OCI-LY3 (cell line): Measurements from ENCODE around the gene MOV10.

ENCODE experiments used
- H2AFZ ChIP-seq: fragments of 200-600, 300-600 bp; shearing (Covaris generic); 2 replicates; pipeline ENCODE4 v1.6.0; 2014; ENCODE audit warnings: antibody characterized with exemption, low read depth, low read length
- H3K27ac ChIP-seq: fragments of 200-600, 300-600 bp; sonication (generic); 2 replicates; pipeline ENCODE4 v1.5.1; 2014; ENCODE audit warnings: mild to moderate bottlenecking, low read length, moderate library complexity, mixed read lengths
- H3K27me3 ChIP-seq: fragments of 200-600, 300-600 bp; sonication (generic); 2 replicates; pipeline ENCODE4 v1.6.1; 2014; ENCODE audit warnings: low read depth, low read length, mixed read lengths
- H3K36me3 ChIP-seq: fragments of 200-600, 300-600 bp; sonication (generic); replicated peaks from 2 replicates; pipeline ENCODE3; 2014; ENCODE audit warnings: low read depth, low read length, mixed read lengths
- H3K4me1 ChIP-seq: fragments of 300-600, 200-600 bp; sonication (generic); 2 replicates; pipeline ENCODE4 v1.6.1; 2014; ENCODE audit warnings: low read length, mixed read lengths
- H3K4me2 ChIP-seq: fragments of 200-600, 300-600 bp; sonication (generic); 2 replicates; pipeline ENCODE4 v1.6.1; 2014; ENCODE audit warnings: low read length, mixed read lengths
- H3K4me3 ChIP-seq: fragments of 300-600, 200-600 bp; sonication (generic); 2 replicates; pipeline ENCODE4 v1.5.1; 2014; ENCODE audit warnings: antibody characterized with exemption, mild to moderate bottlenecking, low read length, moderate library complexity
- H3K79me2 ChIP-seq: fragments of 300-600, 200-600 bp; shearing (Covaris generic); 2 replicates; pipeline ENCODE4 v1.6.1; 2014; ENCODE audit warnings: mild to moderate bottlenecking, low read length, mixed read lengths
- H3K9ac ChIP-seq: fragments of 300-600, 200-600 bp; shearing (Covaris generic); 2 replicates; pipeline ENCODE4 v1.6.0; 2014; ENCODE audit warnings: mild to moderate bottlenecking, low read length, moderate library complexity
- H3K9me3 ChIP-seq: fragments of 200-600, 300-600 bp; shearing (Covaris generic); 2 replicates; pipeline ENCODE4 v1.6.1; 2014; ENCODE audit warnings: low read length, mixed read lengths; ENCODE audit not compliant: insufficient read depth
- H4K20me1 ChIP-seq: fragments of 200-600, 300-600 bp; sonication (generic); 2 replicates; pipeline ENCODE4 v1.6.1; 2016; ENCODE audit warnings: low read length, mixed read lengths; ENCODE audit not compliant: insufficient read depth
- CTCF ChIP-seq: fragments of 200-600, 300-600 bp; sonication (generic); IDR thresholded peaks from 2 replicates; pipeline ENCODE4 v1.5.1; 2014; ENCODE audit warnings: antibody characterized with exemption, low read length, low read depth
- EZH2phosphoT487 ChIP-seq: fragments of 200-600 bp; shearing (Covaris generic); IDR thresholded peaks from 2 replicates; pipeline ENCODE4 v1.6.1; 2018; ENCODE audit warnings: antibody characterized with exemption, mixed run types, low read depth

The MOV10 gene

GRCh38 chr1:112686835-112687234, 12.4 kb downstream of the MOV10 start:
- Histone ChIP-seq H3K9me3 (no peaks in the 10 kb centered on the region), H3K4me2 (no peak overlapping the region), H3K27ac (no peak overlapping the region), H3K9ac (no peak overlapping the region), H3K79me2 (no peaks in the 10 kb centered on the region), H3K27me3 (no peaks in the 10 kb centered on the region), H3K36me3 (no peaks in the 10 kb centered on the region), H2AFZ (no peak overlapping the region), H4K20me1 (no peaks in the 10 kb centered on the region), H3K4me1 (no peaks in the 10 kb centered on the region), H3K4me3 (no peak overlapping the region)
- no peak for TF ChIP-seq CTCF
- no peak for TF ChIP-seq EZH2phosphoT487

- Histone ChIP-seq H3K9ac (no peak overlapping the region), H4K20me1 (no peaks in the 10 kb centered on the region), H3K4me1 (no peaks in the 10 kb centered on the region), H3K27ac (no peak overlapping the region), H3K36me3 (no peaks in the 10 kb centered on the region), H3K4me2 (no peak overlapping the region), H3K4me3 (no peak overlapping the region), H3K27me3 (no peaks in the 10 kb centered on the region), H3K9me3 (no peaks in the 10 kb centered on the region), H3K79me2 (no peaks in the 10 kb centered on the region), H2AFZ (no peak overlapping the region)
- TF ChIP-seq CTCF (no peak), EZH2phosphoT487 (no peak)
These were observed 12.9 kb downstream of the MOV10 start for GRCh38 chr1:112687361-112687760.

GRCh38 chr1:112687785-112688496, 13.5 kb downstream of the MOV10 start:
- H3K4me3 ChIP-seq: no peak overlapping the region
- TF ChIP-seq CTCF (no peak), EZH2phosphoT487 (no peak)
- no peaks in the 10 kb centered on the region for H3K9me3 ChIP-seq
- no peak overlapping the region for H3K4me2 ChIP-seq
- no peaks in the 10 kb centered on the region for H4K20me1 ChIP-seq
- H3K9ac ChIP-seq: no peak overlapping the region
- H3K36me3 ChIP-seq: no peaks in the 10 kb centered on the region
- H2AFZ ChIP-seq: no peak overlapping the region
- no peaks in the 10 kb centered on the region for H3K4me1 ChIP-seq
- H3K27me3 ChIP-seq: no peaks in the 10 kb centered on the region
- H3K27ac ChIP-seq: no peak overlapping the region
- H3K79me2 ChIP-seq: no peaks in the 10 kb centered on the region

- no peak overlapping the region for H3K4me2 ChIP-seq
- no peaks in the 10 kb centered on the region for H3K9me3 ChIP-seq
- H3K36me3 ChIP-seq: no peaks in the 10 kb centered on the region
- H3K79me2 ChIP-seq: no peaks in the 10 kb centered on the region
- H2AFZ ChIP-seq: no peak overlapping the region
- no peak overlapping the region for H3K9ac ChIP-seq
- H3K27ac ChIP-seq: no peak overlapping the region
- no peaks in the 10 kb centered on the region for H4K20me1 ChIP-seq
- H3K27me3 ChIP-seq: no peaks in the 10 kb centered on the region
- no peaks in the 10 kb centered on the region for H3K4me1 ChIP-seq
- TF ChIP-seq CTCF (no peak), EZH2phosphoT487 (no peak)
- no peak overlapping the region for H3K4me3 ChIP-seq
These were observed 14.3 kb downstream of the MOV10 start for GRCh38 chr1:112688781-112689193.
